Head of caudate nucleus (tissue), 42 donors: ENCODE results near the gene USP2.

Experiments
- DNase-seq, 42 donors: peaks; one replicate each; pipeline versions ENCODE4 v3.0.0 to v3.0.0-alpha.2; 2020 to 2021; ENCODE audit warnings: mixed read lengths in 7 of 42
- intact Hi-C: fragments of 100-400 bp; cut with DNase I; formaldehyde crosslinking; loops from one replicate; pipeline ENCODE4 v1.15.0; 2022

The USP2 gene

DNA sequence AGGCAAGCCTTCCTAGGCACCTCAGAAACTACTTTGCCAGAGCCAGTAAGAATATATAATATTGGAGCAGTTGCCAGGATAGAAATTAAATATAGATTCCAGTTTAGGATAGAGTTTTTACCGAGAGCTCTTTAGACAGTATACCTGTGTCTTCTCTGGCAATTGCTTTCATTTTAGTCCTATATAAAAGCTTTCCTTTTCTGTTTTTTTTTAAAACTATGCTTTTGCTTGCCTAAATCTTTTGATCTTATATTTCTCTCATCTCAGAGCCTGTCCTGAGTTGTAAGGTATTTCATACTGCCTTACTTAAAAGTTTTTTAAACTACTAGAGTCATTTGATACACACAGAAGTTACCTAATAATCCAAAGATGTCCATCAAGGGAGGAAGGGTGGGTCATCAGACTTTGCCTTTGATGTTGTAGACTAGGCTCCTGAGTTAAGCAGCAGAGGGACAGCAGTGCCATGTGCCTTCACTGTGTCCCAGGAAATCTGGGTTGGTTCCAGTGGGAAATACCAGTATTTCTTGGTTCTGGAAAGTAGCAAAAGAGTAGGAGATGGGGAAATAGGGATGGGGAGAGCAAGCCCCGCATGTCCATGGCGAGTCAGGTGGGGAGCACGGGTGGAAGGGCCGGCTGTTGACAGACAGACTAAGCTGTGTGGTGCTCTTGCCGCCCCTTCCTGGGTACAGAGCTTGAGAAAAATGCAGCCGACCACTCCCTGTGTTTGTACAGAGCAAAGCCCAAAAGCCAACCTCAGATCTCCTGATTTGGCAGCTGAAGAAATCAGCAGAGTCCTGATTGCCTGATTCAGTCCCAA lies 75.7 kb downstream of the USP2 start:
- intact Hi-C loops, result no loop called here
- no peak for DNase-seq
